SK-N-SH (cell line): ENCODE measurements around the gene ATXN7L3B. TPM values are rescaled to one million over a fixed set of nuclear protein-coding genes. Genes with fewer than 3 reads are reported as not detected.

ENCODE experiments used
- CTCF ChIA-PET: fragments of 300-600, 350-600 bp; formaldehyde crosslinking; extraction: SDS; loops from one replicate; lab custom pipeline; 2021; lab: Yijun Ruan, JAX
- POLR2A ChIA-PET: fragments of 350-600 bp; sonication (Branson Sonifier 250); formaldehyde crosslinking; extraction: SDS; loops from one replicate; lab custom pipeline; 2020; ENCODE audit warnings: antibody characterized with exemption, inconsistent platforms; lab: Yijun Ruan, JAX
- DNase-seq: peaks from one replicate; pipeline ENCODE4 v3.0.0; 2012
- H2AFZ ChIP-seq: fragments of 200-600 bp; sonication (generic); 2 replicates; pipeline ENCODE4 v1.8.1; 2016; ENCODE audit warnings: antibody characterized with exemption, mild to moderate bottlenecking, low read depth
- H3F3A ChIP-seq: fragments of 200-600 bp; sonication (generic); replicated peaks from 2 replicates; pipeline ENCODE3; 2016; ENCODE audit warnings: antibody characterized with exemption, mild to moderate bottlenecking; ENCODE audit not compliant: insufficient read depth
- H3K27ac ChIP-seq, 2 experiments: fragments of 200-500 bp in 1 of 2; fragments of 200-600 bp in 1 of 2; sonication (Bioruptor generic) in 1 of 2; sonication (generic), shearing (Covaris generic) in 1 of 2; 2 replicates each; pipeline versions ENCODE4 v1.5.1 to v1.6.1; 2014 to 2016; ENCODE audit warnings: low read depth in 2 of 2, inconsistent platforms in 1 of 2, low read length in 1 of 2, mild to moderate bottlenecking in 1 of 2, mixed read lengths in 1 of 2
- H3K27me3 ChIP-seq: fragments of 200-600 bp; sonication (generic), shearing (Covaris generic); 2 replicates; pipeline ENCODE4 v1.6.1; 2016; ENCODE audit warnings: mixed run types; ENCODE audit not compliant: insufficient read depth
- H3K36me3 ChIP-seq, 2 experiments: fragments of 200-500 bp in 1 of 2; fragments of 200-600 bp in 1 of 2; sonication (Bioruptor generic) in 1 of 2; sonication (generic) in 1 of 2; replicated peaks in 1 of 2; 2 replicates each; pipeline versions ENCODE3 to v1.5.1; 2014 to 2016; ENCODE audit warnings: low read length in 1 of 2, mild to moderate bottlenecking in 1 of 2; ENCODE audit not compliant: insufficient read depth in 2 of 2, control insufficient read depth in 1 of 2
- H3K4me1 ChIP-seq, 2 experiments: fragments of 200-500 bp in 1 of 2; fragments of 200-600 bp in 1 of 2; sonication (Bioruptor generic) in 1 of 2; sonication (generic), shearing (Covaris generic) in 1 of 2; 2 replicates each; pipeline versions ENCODE4 v1.5.1 to v1.6.1; 2014 to 2016; ENCODE audit warnings: low read depth in 1 of 2, low read length in 1 of 2, mixed run types in 1 of 2; ENCODE audit not compliant: insufficient read depth in 2 of 2, control insufficient read depth in 1 of 2
- H3K4me2 ChIP-seq: fragments of 200-600 bp; sonication (generic), shearing (Covaris generic); 2 replicates; pipeline ENCODE4 v1.6.1; 2017; ENCODE audit warnings: mixed run types
- H3K4me3 ChIP-seq, 2 experiments: fragments of 200-500 bp in 1 of 2; fragments of 200-600 bp in 1 of 2; sonication (Bioruptor generic) in 1 of 2; sonication (generic), shearing (Covaris generic) in 1 of 2; 2 replicates each; pipeline versions ENCODE4 v1.5.1 to v1.8.1; 2014 to 2016; ENCODE audit warnings: low read depth in 2 of 2, inconsistent platforms in 1 of 2, low read length in 1 of 2, mild to moderate bottlenecking in 1 of 2, mixed read lengths in 1 of 2, moderate library complexity in 1 of 2
- H3K79me2 ChIP-seq: fragments of 200-600 bp; sonication (generic); 2 replicates; pipeline ENCODE4 v1.8.1; 2017; ENCODE audit warnings: mild to moderate bottlenecking; ENCODE audit not compliant: insufficient read depth
- H3K9ac ChIP-seq: fragments of 200-600 bp; sonication (generic); 2 replicates; pipeline ENCODE4 v1.6.1; 2017; ENCODE audit warnings: mixed run types
- H3K9me2 ChIP-seq: fragments of 200-600 bp; sonication (generic); 2 replicates; pipeline ENCODE4 v1.6.1; 2017; ENCODE audit warnings: mixed run types
- H3K9me3 ChIP-seq: fragments of 200-600 bp; sonication (generic); 2 replicates; pipeline ENCODE4 v1.6.1; 2017; ENCODE audit warnings: mixed run types, mild to moderate bottlenecking, moderate library complexity
- H4K20me1 ChIP-seq: fragments of 200-600 bp; sonication (generic); 2 replicates; pipeline ENCODE4 v1.6.1; 2017; ENCODE audit warnings: mild to moderate bottlenecking, mixed run types; ENCODE audit not compliant: insufficient read depth
- FOSL2 ChIP-seq: IDR thresholded peaks from 2 replicates; pipeline ENCODE4 v1.4.0; 2012; ENCODE audit warnings: low read depth, mild to moderate bottlenecking, moderate library complexity, borderline replicate concordance
- FOXJ3 ChIP-seq: sonication (generic); formaldehyde crosslinking; IDR thresholded peaks from 2 replicates; pipeline ENCODE4 v1.5.1; 2020; ENCODE audit warnings: mild to moderate bottlenecking, missing genetic modification reagents
- MAX ChIP-seq: IDR thresholded peaks from 2 replicates; pipeline ENCODE4 v1.4.0; 2012; ENCODE audit warnings: low read depth
- MEF2A ChIP-seq: IDR thresholded peaks from 2 replicates; pipeline ENCODE4 v1.4.0; 2012; ENCODE audit warnings: low read depth, borderline replicate concordance
- RAD21 ChIP-seq: IDR thresholded peaks from 2 replicates; pipeline ENCODE4 v1.6.1; 2012; ENCODE audit warnings: mild to moderate bottlenecking, low read length
- TCF12 ChIP-seq: IDR thresholded peaks from 2 replicates; pipeline ENCODE4 v1.4.0; 2012
- WGBS: methylation state at CpG from one replicate; pipeline ENCODE4 v1.1.6; 2017; ENCODE audit warnings: low lambda C conversion rate; 5-methylcytosine and 5-hydroxymethylcytosine counted together
- polyA plus RNA-seq, 3 experiments: library from polyadenylated mRNA; depleted of rRNA; stranded (reverse); fragments of >200 nt; gene quantifications; 2 replicates each; pipeline ENCODE4 v1.2.3, GENCODE V29; 2012
- TF ChIP-seq, protein P1 (sequence below): fragments of 200-600 bp; sonication (generic); IDR thresholded peaks from 2 replicates; pipeline ENCODE4 v1.6.1; 2017; ENCODE audit warnings: antibody characterized with exemption, mild to moderate bottlenecking, moderate library complexity
- TF ChIP-seq, protein P2 (sequence below): IDR thresholded peaks from 2 replicates; pipeline ENCODE4 v1.6.1; 2012; ENCODE audit warnings: mild to moderate bottlenecking, low read depth, low read length, moderate library complexity

The ATXN7L3B gene
- polyA plus RNA-seq, 1 of the 3 experiments (the other 2 are of a cell fraction): 13.8 TPM

DNA sequence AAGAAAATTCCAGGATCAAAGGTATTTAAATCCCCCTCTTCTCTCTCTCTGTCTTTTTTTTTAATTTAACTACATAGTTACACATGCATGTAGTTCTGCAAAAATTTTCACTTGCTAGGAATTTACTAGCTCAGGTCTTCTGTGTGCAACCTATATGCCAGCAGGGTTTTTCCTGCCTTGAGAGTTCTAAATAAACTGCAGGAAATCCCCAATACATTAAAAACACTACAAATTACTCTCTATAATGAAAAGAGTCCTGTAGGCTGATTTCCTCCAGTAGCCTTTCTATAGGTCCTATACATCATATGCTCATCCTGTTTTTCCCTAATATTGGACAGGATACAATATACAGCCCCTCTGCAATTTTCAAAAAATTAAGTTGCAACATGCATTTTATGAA is 27.7 kb upstream of the ATXN7L3B start:
- H3K4me3 ChIP-seq: no peak overlapping the region
- H3K4me1 ChIP-seq: no peaks in the 10 kb centered on the region
- no peaks in the 10 kb centered on the region for H3K36me3 ChIP-seq
- POLR2A ChIA-PET: no interaction called here
- H3K79me2 ChIP-seq: no peaks in the 10 kb centered on the region
- no peak overlapping the region for H3K4me2 ChIP-seq
- H3K27ac ChIP-seq: no peak overlapping the region
- H3K27me3 ChIP-seq: no peaks in the 10 kb centered on the region
- no peak overlapping the region for H2AFZ ChIP-seq
- TF ChIP-seq, protein P1, sequence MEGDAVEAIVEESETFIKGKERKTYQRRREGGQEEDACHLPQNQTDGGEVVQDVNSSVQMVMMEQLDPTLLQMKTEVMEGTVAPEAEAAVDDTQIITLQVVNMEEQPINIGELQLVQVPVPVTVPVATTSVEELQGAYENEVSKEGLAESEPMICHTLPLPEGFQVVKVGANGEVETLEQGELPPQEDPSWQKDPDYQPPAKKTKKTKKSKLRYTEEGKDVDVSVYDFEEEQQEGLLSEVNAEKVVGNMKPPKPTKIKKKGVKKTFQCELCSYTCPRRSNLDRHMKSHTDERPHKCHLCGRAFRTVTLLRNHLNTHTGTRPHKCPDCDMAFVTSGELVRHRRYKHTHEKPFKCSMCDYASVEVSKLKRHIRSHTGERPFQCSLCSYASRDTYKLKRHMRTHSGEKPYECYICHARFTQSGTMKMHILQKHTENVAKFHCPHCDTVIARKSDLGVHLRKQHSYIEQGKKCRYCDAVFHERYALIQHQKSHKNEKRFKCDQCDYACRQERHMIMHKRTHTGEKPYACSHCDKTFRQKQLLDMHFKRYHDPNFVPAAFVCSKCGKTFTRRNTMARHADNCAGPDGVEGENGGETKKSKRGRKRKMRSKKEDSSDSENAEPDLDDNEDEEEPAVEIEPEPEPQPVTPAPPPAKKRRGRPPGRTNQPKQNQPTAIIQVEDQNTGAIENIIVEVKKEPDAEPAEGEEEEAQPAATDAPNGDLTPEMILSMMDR: no peak
- H3K9me2 ChIP-seq: no peaks in the 10 kb centered on the region
- CTCF ChIA-PET: no interaction called here
- DNase-seq: no peak
- no peaks in the 10 kb centered on the region for H3F3A ChIP-seq
- H3K9ac ChIP-seq: no peak overlapping the region
- H4K20me1 ChIP-seq: no peaks in the 10 kb centered on the region
- H3K9me3 ChIP-seq: no peaks in the 10 kb centered on the region

GRCh38 chr12:74514098-74514872 is 23.4 kb upstream of the ATXN7L3B start:
- ChIA-PET POLR2A (no interaction called here), CTCF (interaction anchor here (0.9 kb wide), 1 partner anchor 492 kb away, joined by 3 read pairs; no protein-coding TSS in a partner anchor)
- Histone ChIP-seq H2AFZ (no peak overlapping the region), H3F3A (no peaks in the 10 kb centered on the region), H3K4me1 (no peaks in the 10 kb centered on the region), H3K27me3 (no peaks in the 10 kb centered on the region), H4K20me1 (no peaks in the 10 kb centered on the region)
- DNase-seq: no peak
- TF ChIP-seq, protein P2, sequence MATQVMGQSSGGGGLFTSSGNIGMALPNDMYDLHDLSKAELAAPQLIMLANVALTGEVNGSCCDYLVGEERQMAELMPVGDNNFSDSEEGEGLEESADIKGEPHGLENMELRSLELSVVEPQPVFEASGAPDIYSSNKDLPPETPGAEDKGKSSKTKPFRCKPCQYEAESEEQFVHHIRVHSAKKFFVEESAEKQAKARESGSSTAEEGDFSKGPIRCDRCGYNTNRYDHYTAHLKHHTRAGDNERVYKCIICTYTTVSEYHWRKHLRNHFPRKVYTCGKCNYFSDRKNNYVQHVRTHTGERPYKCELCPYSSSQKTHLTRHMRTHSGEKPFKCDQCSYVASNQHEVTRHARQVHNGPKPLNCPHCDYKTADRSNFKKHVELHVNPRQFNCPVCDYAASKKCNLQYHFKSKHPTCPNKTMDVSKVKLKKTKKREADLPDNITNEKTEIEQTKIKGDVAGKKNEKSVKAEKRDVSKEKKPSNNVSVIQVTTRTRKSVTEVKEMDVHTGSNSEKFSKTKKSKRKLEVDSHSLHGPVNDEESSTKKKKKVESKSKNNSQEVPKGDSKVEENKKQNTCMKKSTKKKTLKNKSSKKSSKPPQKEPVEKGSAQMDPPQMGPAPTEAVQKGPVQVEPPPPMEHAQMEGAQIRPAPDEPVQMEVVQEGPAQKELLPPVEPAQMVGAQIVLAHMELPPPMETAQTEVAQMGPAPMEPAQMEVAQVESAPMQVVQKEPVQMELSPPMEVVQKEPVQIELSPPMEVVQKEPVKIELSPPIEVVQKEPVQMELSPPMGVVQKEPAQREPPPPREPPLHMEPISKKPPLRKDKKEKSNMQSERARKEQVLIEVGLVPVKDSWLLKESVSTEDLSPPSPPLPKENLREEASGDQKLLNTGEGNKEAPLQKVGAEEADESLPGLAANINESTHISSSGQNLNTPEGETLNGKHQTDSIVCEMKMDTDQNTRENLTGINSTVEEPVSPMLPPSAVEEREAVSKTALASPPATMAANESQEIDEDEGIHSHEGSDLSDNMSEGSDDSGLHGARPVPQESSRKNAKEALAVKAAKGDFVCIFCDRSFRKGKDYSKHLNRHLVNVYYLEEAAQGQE: no peak
- TF ChIP-seq FOXJ3 (CRISPR knock-in tag): no peak
- no peak for TF ChIP-seq RAD21
- no peak for TF ChIP-seq MEF2A
- TF ChIP-seq FOSL2: no peak
- no peak for TF ChIP-seq MAX
- TF ChIP-seq TCF12: no peak
- TF ChIP-seq, all 33 proteins: peak for 0
- Histone ChIP-seq H3K36me3 (no peaks in the 10 kb centered on the region), H3K9ac (no peak overlapping the region), H3K27ac (no peak overlapping the region), H3K4me3 (no peak overlapping the region), H3K79me2 (no peaks in the 10 kb centered on the region), H3K4me2 (no peak overlapping the region), H3K9me2 (no peaks in the 10 kb centered on the region), H3K9me3 (no peaks in the 10 kb centered on the region)
- 29% methylated on average over 13 of the region's 15 CpGs for WGBS
